GM23248 (cell line): Measurements from ENCODE around the gene NFKB1. TPM values are rescaled to one million over a fixed set of nuclear protein-coding genes. Genes with fewer than 3 reads are reported as not detected.
A peak's percentile ranks its signal among the peaks of the same experiment; 100 is the strongest.

Source experiments
- DNase-seq: peaks from one replicate; pipeline ENCODE4 v3.0.0-alpha.2; 2015
- H2AFZ ChIP-seq: fragments of 200-600 bp; sonication (generic); 2 replicates; pipeline ENCODE4 v1.6.1; 2016; ENCODE audit warnings: antibody characterized with exemption
- H3F3A ChIP-seq: fragments of 200-600 bp; sonication (generic); 2 replicates; pipeline ENCODE4 v1.6.1; 2016; ENCODE audit warnings: mild to moderate bottlenecking, antibody characterized with exemption, mixed run types; ENCODE audit not compliant: insufficient read depth
- H3K27ac ChIP-seq: fragments of 200-600 bp; sonication (generic); 2 replicates; pipeline ENCODE4 v1.5.1; 2016; ENCODE audit warnings: mild to moderate bottlenecking
- H3K27me3 ChIP-seq: fragments of 200-600 bp; sonication (generic); replicated peaks from 2 replicates; pipeline ENCODE4 v1.6.1; 2016; ENCODE audit warnings: mild to moderate bottlenecking; ENCODE audit not compliant: insufficient read depth
- H3K36me3 ChIP-seq: fragments of 200-600 bp; sonication (generic); 2 replicates; pipeline ENCODE4 v1.6.1; 2016; ENCODE audit warnings: low read depth, mild to moderate bottlenecking
- H3K4me1 ChIP-seq: fragments of 200-600 bp; sonication (generic); 2 replicates; pipeline ENCODE4 v1.6.1; 2016; ENCODE audit warnings: mild to moderate bottlenecking; ENCODE audit not compliant: insufficient read depth
- H3K4me2 ChIP-seq: fragments of 200-600 bp; sonication (generic); one replicate; pipeline ENCODE4 v1.6.1; 2016; ENCODE audit warnings: mild to moderate bottlenecking; ENCODE audit not compliant: unreplicated experiment
- H3K4me3 ChIP-seq: fragments of 200-600 bp; sonication (generic); 2 replicates; pipeline ENCODE4 v1.5.1; 2016; ENCODE audit warnings: mild to moderate bottlenecking
- H3K79me2 ChIP-seq: fragments of 200-600 bp; sonication (generic); 2 replicates; pipeline ENCODE4 v1.6.1; 2016; ENCODE audit warnings: mild to moderate bottlenecking; ENCODE audit not compliant: insufficient read depth
- H3K9ac ChIP-seq: fragments of 200-600 bp; sonication (generic); 2 replicates; pipeline ENCODE4 v1.6.1; 2016; ENCODE audit warnings: mild to moderate bottlenecking
- H3K9me2 ChIP-seq: fragments of 200-600 bp; sonication (generic); 2 replicates; pipeline ENCODE4 v1.6.1; 2016; ENCODE audit warnings: mixed run types, mild to moderate bottlenecking, moderate library complexity; ENCODE audit not compliant: insufficient read depth
- H3K9me3 ChIP-seq: fragments of 200-600 bp; sonication (generic); one replicate; pipeline ENCODE4 v1.6.1; 2017; ENCODE audit warnings: low read depth
- H4K20me1 ChIP-seq: fragments of 200-600 bp; sonication (generic); 2 replicates; pipeline ENCODE4 v1.6.0; 2016; ENCODE audit not compliant: insufficient read depth
- EZH2 ChIP-seq: fragments of 200-600 bp; sonication (generic); IDR thresholded peaks from 2 replicates; pipeline ENCODE4 v1.6.1; 2018; ENCODE audit warnings: antibody characterized with exemption, mild to moderate bottlenecking; ENCODE audit not compliant: insufficient read depth, poor library complexity, severe bottlenecking
- EZH2phosphoT487 ChIP-seq: fragments of 200-600 bp; sonication (generic); IDR thresholded peaks from 2 replicates; pipeline ENCODE4 v1.6.1; 2018; ENCODE audit warnings: antibody characterized with exemption, moderate library complexity, mild to moderate bottlenecking, low read depth; ENCODE audit not compliant: insufficient read depth
- WGBS, 2 experiments: methylation state at CpG; one replicate each; pipeline ENCODE4 v1.1.6; 2015 to 2017; ENCODE audit warnings: low lambda C conversion rate in 2 of 2, low coverage in 1 of 2; ENCODE audit errors: missing lambda C conversion rate in 2 of 2; 5-methylcytosine and 5-hydroxymethylcytosine counted together
- in situ Hi-C: fragments of 300-500 bp; cut with MboI; formaldehyde crosslinking; loops from 2 replicates; pipeline ENCODE4 v1.15.0; 2020
- polyA plus RNA-seq: library from polyadenylated mRNA; unstranded; fragments of >200 nt; fragmentation: Nextera tagmentation; extraction: Ambion mirVana; gene quantifications from 2 replicates; pipeline ENCODE4 v1.2.1, GENCODE V29; 2016
- total RNA-seq: library from RNA; depleted of rRNA; stranded (reverse); fragments of >200 nt; shearing (Covaris generic); gene quantifications from 2 replicates; pipeline ENCODE4 v1.2.3, GENCODE V29; 2014

The NFKB1 gene
- total and polyA plus RNA-seq, 2 experiments from 2014 or later = 5.8 to 30.2 TPM

GRCh38 chr4:102519925-102520324 lies 18.8 kb downstream of the NFKB1 start:
- Histone ChIP-seq H3K9me3 (no peaks in the 10 kb centered on the region), H3K27ac (no peak overlapping the region), H2AFZ (no peak overlapping the region), H3K27me3 (no peaks in the 10 kb centered on the region), H3F3A (no peaks in the 10 kb centered on the region), H4K20me1 (peaks cover 4% of the 10 kb centered on the region; the same call in 1 of the 2 replicates), H3K9ac (no peak overlapping the region), H3K4me3 (no peak overlapping the region), H3K9me2 (no peaks in the 10 kb centered on the region), H3K36me3 (no peaks in the 10 kb centered on the region), H3K4me1 (peaks cover 12% of the 10 kb centered on the region; the same call in 1 of the 2 replicates), H3K79me2 (peaks cover 98% of the 10 kb centered on the region), H3K4me2 (no peak overlapping the region)
- WGBS, 2 experiments = 63 to 68% methylated on average over 3 of the region's 3 CpGs
- TF ChIP-seq EZH2 = no peak
- no peak for DNase-seq
- in situ Hi-C loops = no loop called here

GRCh38 chr4:102521570-102521969 lies 20.4 kb downstream of the NFKB1 start:
- DNase-seq = no peak
- Histone ChIP-seq H3K27me3 (no peaks in the 10 kb centered on the region), H4K20me1 (peaks cover 4% of the 10 kb centered on the region; the same call in 1 of the 2 replicates), H3K79me2 (peaks cover 100% of the 10 kb centered on the region), H3K4me3 (no peak overlapping the region), H3K27ac (no peak overlapping the region), H2AFZ (no peak overlapping the region), H3K9ac (no peak overlapping the region), H3K4me2 (no peak overlapping the region), H3K4me1 (peaks cover 12% of the 10 kb centered on the region; the same call in 1 of the 2 replicates), H3F3A (no peaks in the 10 kb centered on the region), H3K9me2 (no peaks in the 10 kb centered on the region), H3K36me3 (no peaks in the 10 kb centered on the region), H3K9me3 (no peaks in the 10 kb centered on the region)
- no peak for TF ChIP-seq EZH2
- TF ChIP-seq EZH2phosphoT487 = no peak
- 77 to 87% methylated on average over 1 of the region's 1 CpG for WGBS, 2 experiments
- in situ Hi-C loops = no loop called here

- no peak overlapping the region for H3K4me2 ChIP-seq
- H3K27me3 ChIP-seq = no peaks in the 10 kb centered on the region
- no peak overlapping the region for H2AFZ ChIP-seq
- no peak overlapping the region for H3K9ac ChIP-seq
- no peaks in the 10 kb centered on the region for H3K9me2 ChIP-seq
- 31% methylated on average over 3 of the region's 3 CpGs for WGBS, 2 experiments
- in situ Hi-C loops = no loop called here
- no peak overlapping the region for H3K27ac ChIP-seq
- TF ChIP-seq EZH2phosphoT487 (no peak), EZH2 (no peak)
- peaks cover 98% of the 10 kb centered on the region for H3K79me2 ChIP-seq
- H3F3A ChIP-seq = no peaks in the 10 kb centered on the region
- H3K9me3 ChIP-seq = no peaks in the 10 kb centered on the region
- no peak for DNase-seq
- H4K20me1 ChIP-seq = peaks cover 2% of the 10 kb centered on the region; the same call in 1 of the 2 replicates
- H3K4me3 ChIP-seq = no peak overlapping the region
- H3K36me3 ChIP-seq = no peaks in the 10 kb centered on the region
- peaks cover 12% of the 10 kb centered on the region; the same call in 1 of the 2 replicates for H3K4me1 ChIP-seq
Observed at GRCh38 chr4:102522031-102522440, 20.9 kb downstream of the NFKB1 start.

- no peaks in the 10 kb centered on the region for H4K20me1 ChIP-seq
- TF ChIP-seq EZH2phosphoT487 = no peak
- no peak for TF ChIP-seq EZH2
- H3K4me2 ChIP-seq = no peak overlapping the region
- H3K27ac ChIP-seq = no peak overlapping the region
- H3K9ac ChIP-seq = no peak overlapping the region
- DNase-seq = no peak
- peaks cover under 1% of the 10 kb centered on the region; the same call in 1 of the 2 replicates for H3K36me3 ChIP-seq
- H3K79me2 ChIP-seq = peaks cover 97% of the 10 kb centered on the region
- no peak overlapping the region for H3K4me3 ChIP-seq
- H3K9me3 ChIP-seq = no peaks in the 10 kb centered on the region
- no peaks in the 10 kb centered on the region for H3F3A ChIP-seq
- 97 to 98% methylated on average over 7 of the region's 7 CpGs for WGBS, 2 experiments
- H3K4me1 ChIP-seq = peaks cover 12% of the 10 kb centered on the region; the same call in 1 of the 2 replicates
- in situ Hi-C loops = no loop called here
- H2AFZ ChIP-seq = no peak overlapping the region
- H3K27me3 ChIP-seq = no peaks in the 10 kb centered on the region
- H3K9me2 ChIP-seq = no peaks in the 10 kb centered on the region
Observed at GRCh38 chr4:102524691-102525090, 23.5 kb downstream of the NFKB1 start.

GRCh38 chr4:102525097-102525496 lies 23.9 kb downstream of the NFKB1 start:
- no peaks in the 10 kb centered on the region for H3K9me3 ChIP-seq
- peaks cover 4% of the 10 kb centered on the region; the same call in 1 of the 2 replicates for H3K36me3 ChIP-seq
- H2AFZ ChIP-seq = no peak overlapping the region
- H3K4me2 ChIP-seq = no peak overlapping the region
- no peak overlapping the region for H3K27ac ChIP-seq
- no peaks in the 10 kb centered on the region for H3K27me3 ChIP-seq
- H3K4me1 ChIP-seq = peaks cover 12% of the 10 kb centered on the region; the same call in 1 of the 2 replicates
- no peaks in the 10 kb centered on the region for H3K9me2 ChIP-seq
- DNase-seq = peak; percentile 24
- peaks cover 97% of the 10 kb centered on the region for H3K79me2 ChIP-seq
- H4K20me1 ChIP-seq = no peaks in the 10 kb centered on the region
- TF ChIP-seq EZH2phosphoT487 = no peak
- no peak for TF ChIP-seq EZH2
- 77 to 80% methylated on average over 5 of the region's 5 CpGs for WGBS, 2 experiments
- no peak overlapping the region for H3K9ac ChIP-seq
- H3F3A ChIP-seq = no peaks in the 10 kb centered on the region
- in situ Hi-C loops = no loop called here
- H3K4me3 ChIP-seq = no peak overlapping the region
